ENCODE data around the gene ELMO1.

ELMO1 gene

DNA sequence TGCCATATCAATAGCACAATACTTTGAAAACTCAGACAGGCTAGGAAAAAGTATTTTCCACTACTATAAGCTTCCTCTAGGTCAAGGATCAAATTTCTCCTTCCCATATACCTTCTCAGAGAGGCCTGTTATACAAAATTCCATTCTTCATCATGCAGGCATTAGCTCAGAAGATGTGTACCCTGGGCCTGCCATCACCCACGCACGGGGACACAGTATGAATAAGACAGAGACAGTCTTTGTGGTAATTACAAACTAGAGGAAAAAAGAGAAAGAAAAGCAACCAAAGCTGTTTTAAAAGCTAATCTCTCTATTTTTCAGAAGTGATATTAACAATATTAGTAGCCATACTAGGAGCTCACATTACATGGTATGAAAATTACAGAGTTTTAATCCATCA, 487.6 kb downstream of the ELMO1 start:
- H3K4me3 Mint-ChIP-seq = no peak overlapping the region
- H3K4me1 Mint-ChIP-seq (ENCODE audit: low read depth) = peaks cover 18% of the 10 kb centered on the region
- intact Hi-C loops (cut with micrococcal nuclease) = no loop called here
- no peak overlapping the region for H3K27ac Mint-ChIP-seq
- peaks cover 11% of the 10 kb centered on the region for H3K36me3 Mint-ChIP-seq (ENCODE audit: low read depth)
- H3K27me3 Mint-ChIP-seq = no peaks in the 10 kb centered on the region
- H3K9me3 Mint-ChIP-seq = no peaks in the 10 kb centered on the region

DNA sequence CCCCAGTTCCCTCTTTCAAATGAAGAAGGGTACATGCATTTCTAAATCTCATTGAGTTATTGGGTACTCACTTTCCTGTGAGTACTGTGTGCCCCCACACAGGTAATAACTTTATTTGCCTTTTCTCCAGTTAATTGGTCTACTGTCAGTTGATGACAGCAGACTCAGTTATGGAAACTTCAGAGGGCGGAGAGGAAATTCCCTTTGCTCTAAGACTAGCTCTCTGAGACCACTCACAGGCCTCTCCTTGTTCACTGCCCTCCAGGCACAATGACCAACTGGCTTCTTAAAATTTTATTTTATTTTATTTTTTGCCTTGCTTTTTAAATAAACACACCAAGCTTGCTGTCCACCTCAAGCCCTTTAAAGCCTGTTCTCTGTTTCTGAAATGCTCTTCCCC, 488.6 kb downstream of the ELMO1 start:
- Mint-ChIP-seq H3K36me3 (ENCODE audit: low read depth) (peaks cover 11% of the 10 kb centered on the region), H3K4me1 (ENCODE audit: low read depth) (peaks cover 26% of the 10 kb centered on the region), H3K27me3 (no peaks in the 10 kb centered on the region), H3K9me3 (no peaks in the 10 kb centered on the region), H3K27ac (no peak overlapping the region), H3K4me3 (no peak overlapping the region)
- intact Hi-C loops (cut with micrococcal nuclease) = no loop called here

DNA sequence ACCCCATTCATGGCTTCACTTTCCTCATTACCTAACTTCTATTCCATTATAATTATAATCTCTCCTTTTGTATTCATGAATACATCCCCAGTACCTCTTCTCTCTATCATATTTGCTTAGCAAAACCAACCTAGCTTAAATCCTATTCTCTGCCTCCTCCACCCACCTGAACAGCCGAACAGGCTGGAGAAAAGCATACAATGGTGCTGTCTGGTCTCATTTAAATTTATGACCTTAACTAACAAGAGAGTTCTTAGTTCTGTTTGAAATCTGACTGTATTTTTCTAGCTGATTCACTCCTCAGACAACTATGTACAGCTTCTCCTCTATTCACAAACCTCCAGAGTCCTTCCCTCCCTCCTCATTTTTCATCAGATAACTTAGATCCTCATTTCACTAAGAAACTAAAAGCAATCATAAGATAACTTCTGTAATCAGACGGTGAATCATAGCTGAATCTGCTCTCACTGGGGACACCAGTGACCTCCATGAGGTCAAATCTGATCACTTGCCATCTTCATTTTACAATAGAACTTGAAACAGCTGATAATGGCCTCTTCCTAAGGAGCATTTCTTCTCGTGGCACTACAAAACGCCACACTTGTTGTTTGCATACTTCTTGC, 490.4 kb downstream of the ELMO1 start:
- Mint-ChIP-seq H3K27me3 (no peaks in the 10 kb centered on the region), H3K36me3 (ENCODE audit: low read depth) (peaks cover 11% of the 10 kb centered on the region), H3K9me3 (no peaks in the 10 kb centered on the region), H3K4me1 (ENCODE audit: low read depth) (peaks cover 29% of the 10 kb centered on the region), H3K27ac (no peak overlapping the region), H3K4me3 (no peak overlapping the region)
- intact Hi-C loops (cut with micrococcal nuclease) = no loop called here

DNA sequence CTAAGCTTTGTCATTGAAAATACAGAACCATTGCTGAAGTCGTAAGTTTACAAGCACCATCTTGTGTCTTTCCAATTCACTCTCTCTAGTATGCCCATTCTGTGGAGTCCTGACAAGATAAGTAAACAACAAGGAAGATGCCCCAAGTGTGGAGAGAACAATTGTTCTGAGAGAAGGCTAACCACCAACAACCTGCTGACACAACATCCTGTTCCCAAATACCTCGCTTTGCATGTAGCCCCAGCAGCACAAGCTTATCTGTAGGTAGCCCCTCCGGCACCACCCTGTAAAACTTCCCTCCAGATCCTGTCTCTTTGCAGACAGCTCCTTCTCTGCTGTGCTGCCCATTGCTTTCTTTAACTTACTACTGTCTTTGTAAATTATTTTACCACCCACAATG, 491.0 kb downstream of the ELMO1 start:
- H3K4me3 Mint-ChIP-seq = no peak overlapping the region
- peaks cover 30% of the 10 kb centered on the region for H3K4me1 Mint-ChIP-seq (ENCODE audit: low read depth)
- H3K36me3 Mint-ChIP-seq (ENCODE audit: low read depth) = peaks cover 8% of the 10 kb centered on the region
- no peaks in the 10 kb centered on the region for H3K9me3 Mint-ChIP-seq
- H3K27ac Mint-ChIP-seq = no peak overlapping the region
- intact Hi-C loops (cut with micrococcal nuclease) = no loop called here
- no peaks in the 10 kb centered on the region for H3K27me3 Mint-ChIP-seq

DNA sequence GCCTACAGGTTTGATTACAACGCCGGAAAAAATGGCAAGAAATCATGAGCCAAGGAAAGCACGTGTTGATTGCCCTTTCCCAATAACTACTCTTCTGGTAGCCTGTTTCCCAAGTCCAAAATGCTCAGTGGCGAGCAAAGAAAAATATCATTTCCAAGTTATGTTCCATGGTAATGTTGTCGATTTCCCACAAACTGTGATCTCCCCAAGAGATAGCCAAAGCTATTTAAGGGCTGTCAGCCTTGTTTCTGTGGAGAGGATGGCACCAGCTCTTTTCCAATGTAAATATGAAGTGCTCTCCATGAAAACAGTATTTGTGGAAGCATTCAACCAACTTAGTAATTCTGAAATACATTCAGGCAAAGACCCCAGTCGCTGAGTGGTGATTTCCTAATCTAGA, 491.9 kb downstream of the ELMO1 start:
- intact Hi-C loops (cut with micrococcal nuclease) = no loop called here
- Mint-ChIP-seq H3K27ac (no peak overlapping the region), H3K9me3 (no peaks in the 10 kb centered on the region), H3K4me1 (ENCODE audit: low read depth) (peaks cover 33% of the 10 kb centered on the region), H3K36me3 (ENCODE audit: low read depth) (peaks cover 6% of the 10 kb centered on the region), H3K27me3 (no peaks in the 10 kb centered on the region), H3K4me3 (no peak overlapping the region)

DNA sequence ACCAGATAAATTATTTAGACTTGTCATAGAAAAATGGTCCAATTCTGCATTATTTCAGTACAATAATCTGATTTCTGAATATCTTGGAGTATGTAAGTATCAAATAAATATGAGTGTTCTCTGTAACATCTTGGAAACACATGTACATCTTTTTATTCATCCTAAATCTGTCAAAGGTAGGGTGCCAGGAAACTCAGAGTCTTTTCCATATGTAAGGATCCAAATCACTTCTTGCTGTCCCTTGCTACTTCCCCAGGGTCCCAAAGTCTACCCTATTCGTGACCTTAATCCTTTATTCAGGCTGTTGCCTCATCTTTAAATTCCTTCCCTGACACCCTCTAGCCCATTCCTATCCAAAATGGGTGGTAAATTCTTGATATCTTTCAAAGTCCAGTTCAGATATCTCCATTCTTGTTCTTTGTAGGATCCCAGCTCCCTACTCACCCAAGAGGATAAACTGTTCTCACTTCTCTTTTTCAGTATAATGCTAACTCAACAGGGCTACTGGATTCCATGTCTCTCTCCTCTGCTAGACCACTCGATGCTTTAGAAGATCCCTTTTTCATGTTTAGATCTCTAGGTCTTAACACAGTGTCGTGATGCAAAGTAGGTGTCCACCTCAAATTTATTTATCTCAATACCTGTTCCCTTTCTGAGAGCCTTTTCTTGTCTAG, 493.1 kb downstream of the ELMO1 start:
- H3K36me3 Mint-ChIP-seq (ENCODE audit: low read depth) = peaks cover 17% of the 10 kb centered on the region
- peak overlapping the region; percentile 8 for H3K27ac Mint-ChIP-seq
- H3K9me3 Mint-ChIP-seq = no peaks in the 10 kb centered on the region
- peaks cover 46% of the 10 kb centered on the region for H3K4me1 Mint-ChIP-seq (ENCODE audit: low read depth)
- intact Hi-C loops (cut with micrococcal nuclease) = no loop called here
- H3K4me3 Mint-ChIP-seq = no peak overlapping the region
- no peaks in the 10 kb centered on the region for H3K27me3 Mint-ChIP-seq

DNA sequence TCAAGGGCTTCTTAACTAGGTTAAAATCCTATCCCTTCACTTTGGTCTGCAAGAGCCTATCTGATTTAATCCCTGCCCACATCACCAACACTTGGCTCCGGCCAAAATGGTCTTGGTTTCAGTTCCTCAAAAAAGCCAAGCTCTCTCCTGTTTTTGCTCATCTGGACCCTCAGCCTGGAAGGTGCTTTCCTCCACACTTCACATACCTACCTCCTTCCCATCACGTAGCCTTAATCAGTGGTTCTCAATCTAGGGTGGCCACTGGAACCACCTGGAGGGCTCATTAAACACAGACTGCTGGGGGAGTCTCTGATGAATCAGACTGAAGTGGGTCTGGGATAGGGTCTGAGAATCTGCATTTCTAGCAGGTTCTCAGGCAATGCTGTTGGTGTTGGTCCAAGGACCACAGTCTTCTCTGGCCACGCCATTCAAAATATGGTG, 497.4 kb downstream of the ELMO1 start:
- Mint-ChIP-seq H3K4me1 (ENCODE audit: low read depth) (peaks cover 86% of the 10 kb centered on the region), H3K27me3 (peaks cover 4% of the 10 kb centered on the region), H3K4me3 (peak overlapping the region; percentile 11), H3K36me3 (ENCODE audit: low read depth) (peaks cover 44% of the 10 kb centered on the region), H3K27ac (peak overlapping the region; percentile 72), H3K9me3 (no peaks in the 10 kb centered on the region)
- intact Hi-C loops (cut with micrococcal nuclease) = no loop called here

DNA sequence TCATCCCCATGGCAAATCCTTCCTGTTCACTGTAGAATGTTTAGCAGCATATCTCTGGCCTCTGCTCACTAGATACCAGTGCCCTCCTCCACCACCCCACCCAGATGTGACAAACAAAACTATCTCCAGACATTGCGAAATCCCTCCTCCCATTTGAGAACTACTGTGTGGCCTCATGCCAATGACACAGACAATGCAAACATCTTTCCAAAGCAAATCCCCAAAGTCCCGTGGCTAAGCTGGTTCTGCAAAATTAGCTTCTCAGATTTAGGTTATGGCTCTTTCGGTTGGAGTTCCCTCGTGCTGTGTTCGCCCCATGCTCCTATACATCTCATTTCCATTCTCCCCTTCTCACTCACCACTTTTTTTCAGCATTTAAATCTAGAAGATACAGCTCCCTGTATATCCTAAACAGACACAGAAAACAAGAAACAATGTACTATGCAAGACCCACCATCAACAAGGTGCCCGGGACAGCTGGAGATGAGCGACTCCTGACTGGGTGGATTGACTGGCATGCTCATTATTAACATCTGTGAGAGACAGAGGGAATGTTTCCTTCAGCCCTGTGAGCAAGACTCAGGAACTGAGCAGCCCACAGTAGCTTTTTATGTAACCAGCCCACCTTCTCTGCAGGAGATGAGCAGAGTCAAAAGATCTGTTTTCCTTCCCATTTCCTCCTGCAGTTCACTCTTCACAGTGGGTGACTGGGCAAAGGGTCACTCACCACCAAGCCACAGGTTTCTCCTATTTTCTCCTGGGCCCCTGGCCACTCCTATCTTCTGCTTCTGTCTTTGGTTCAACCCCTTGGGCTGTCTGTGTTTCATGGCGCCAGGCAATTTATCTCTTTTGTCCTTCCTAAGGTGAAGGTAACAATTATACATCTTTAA, 498.7 kb downstream of the ELMO1 start:
- no peaks in the 10 kb centered on the region for H3K9me3 Mint-ChIP-seq
- H3K4me1 Mint-ChIP-seq (ENCODE audit: low read depth) = peaks cover 83% of the 10 kb centered on the region
- peak overlapping the region; percentile 72 for H3K27ac Mint-ChIP-seq
- intact Hi-C loops (cut with micrococcal nuclease) = no loop called here
- peaks cover 44% of the 10 kb centered on the region for H3K36me3 Mint-ChIP-seq (ENCODE audit: low read depth)
- peaks cover 6% of the 10 kb centered on the region for H3K27me3 Mint-ChIP-seq
- H3K4me3 Mint-ChIP-seq = peak overlapping the region; percentile 30

DNA sequence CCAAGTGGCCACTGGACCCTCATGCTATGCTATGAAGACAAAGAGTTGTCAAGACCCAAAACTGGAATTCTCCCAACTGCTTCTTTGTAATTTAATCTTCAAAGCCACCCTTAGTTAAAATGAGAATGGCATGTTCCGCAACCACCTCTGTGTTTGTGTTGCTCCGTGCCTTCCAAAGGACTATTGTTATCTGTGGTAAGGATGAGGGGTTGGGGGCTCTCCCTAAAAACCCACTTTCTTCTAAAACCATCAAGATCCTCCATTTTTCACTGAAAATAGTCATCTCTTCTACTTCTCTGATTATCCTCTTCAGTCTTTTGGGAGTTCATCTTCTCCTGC, 502.3 kb downstream of the ELMO1 start:
- Mint-ChIP-seq H3K9me3 (peaks cover 19% of the 10 kb centered on the region), H3K27ac (no peak overlapping the region), H3K4me3 (no peak overlapping the region), H3K4me1 (ENCODE audit: low read depth) (peaks cover 89% of the 10 kb centered on the region), H3K27me3 (peaks cover 6% of the 10 kb centered on the region), H3K36me3 (ENCODE audit: low read depth) (peaks cover 55% of the 10 kb centered on the region)
- intact Hi-C loops (cut with micrococcal nuclease) = no loop called here

DNA sequence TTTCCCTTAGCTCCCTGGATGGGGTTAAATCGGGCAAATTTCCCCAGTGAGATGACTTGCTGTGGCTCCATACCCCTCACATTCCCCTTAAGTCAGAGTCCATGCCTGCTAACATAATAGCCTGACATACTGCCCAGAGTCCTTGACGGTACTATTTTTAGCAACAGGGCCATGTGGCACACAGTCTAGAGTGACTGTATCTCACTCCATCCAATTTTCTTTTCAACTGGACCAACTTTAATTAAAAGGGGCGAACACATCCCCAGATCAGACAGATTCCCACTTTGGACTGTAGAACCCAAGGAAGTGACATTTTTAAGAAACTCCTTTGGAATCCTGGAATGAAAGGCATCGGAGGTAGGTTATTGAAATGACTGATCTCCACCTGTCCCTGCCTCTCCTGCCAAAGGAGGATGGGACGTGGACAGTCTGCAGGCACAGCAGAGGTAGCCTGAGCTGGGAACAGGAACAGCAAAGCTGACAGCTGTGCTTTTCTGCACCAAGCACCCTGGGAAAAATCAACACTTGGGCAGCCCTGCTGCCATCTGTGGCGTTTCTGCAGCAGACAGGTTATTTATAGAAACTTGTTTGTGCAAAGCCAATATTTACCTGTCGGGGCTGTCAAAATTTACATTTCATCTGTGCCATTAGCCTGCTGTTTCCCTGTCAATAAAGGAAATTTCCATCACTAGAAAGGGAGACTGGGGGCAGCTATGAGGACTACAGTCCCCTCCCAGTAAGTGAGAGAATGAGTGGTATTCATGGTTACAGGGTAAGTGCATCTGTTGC, 502.9 kb downstream of the ELMO1 start:
- H3K27me3 Mint-ChIP-seq = peaks cover 6% of the 10 kb centered on the region
- no peak overlapping the region for H3K27ac Mint-ChIP-seq
- no peak overlapping the region for H3K4me3 Mint-ChIP-seq
- H3K4me1 Mint-ChIP-seq (ENCODE audit: low read depth) = peaks cover 83% of the 10 kb centered on the region
- H3K36me3 Mint-ChIP-seq (ENCODE audit: low read depth) = peaks cover 55% of the 10 kb centered on the region
- H3K9me3 Mint-ChIP-seq = peaks cover 24% of the 10 kb centered on the region
- intact Hi-C loops (cut with micrococcal nuclease) = no loop called here

DNA sequence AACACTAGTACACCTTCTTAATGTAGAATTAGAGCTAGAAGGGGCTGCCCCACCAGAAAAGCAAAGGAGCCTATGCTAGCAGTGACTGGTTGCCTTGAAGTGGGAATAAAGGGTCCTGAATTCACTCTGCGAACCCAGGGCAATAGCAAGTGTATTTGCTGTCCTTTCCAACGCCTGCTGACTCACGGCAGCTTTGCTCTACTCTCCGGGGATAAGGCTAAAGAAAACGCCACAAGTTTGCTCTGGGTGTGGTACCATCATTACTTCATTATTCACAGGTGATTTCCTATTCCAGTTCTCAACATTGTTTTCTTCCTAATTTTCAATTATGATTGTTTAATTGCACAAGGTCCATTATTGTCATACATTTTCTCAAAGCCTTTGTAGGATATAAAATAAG, 503.8 kb downstream of the ELMO1 start:
- peaks cover 34% of the 10 kb centered on the region for H3K9me3 Mint-ChIP-seq
- H3K27ac Mint-ChIP-seq = no peak overlapping the region
- H3K4me1 Mint-ChIP-seq (ENCODE audit: low read depth) = peaks cover 74% of the 10 kb centered on the region
- H3K36me3 Mint-ChIP-seq (ENCODE audit: low read depth) = peaks cover 63% of the 10 kb centered on the region
- peaks cover 6% of the 10 kb centered on the region for H3K27me3 Mint-ChIP-seq
- intact Hi-C loops (cut with micrococcal nuclease) = no loop called here
- no peak overlapping the region for H3K4me3 Mint-ChIP-seq

DNA sequence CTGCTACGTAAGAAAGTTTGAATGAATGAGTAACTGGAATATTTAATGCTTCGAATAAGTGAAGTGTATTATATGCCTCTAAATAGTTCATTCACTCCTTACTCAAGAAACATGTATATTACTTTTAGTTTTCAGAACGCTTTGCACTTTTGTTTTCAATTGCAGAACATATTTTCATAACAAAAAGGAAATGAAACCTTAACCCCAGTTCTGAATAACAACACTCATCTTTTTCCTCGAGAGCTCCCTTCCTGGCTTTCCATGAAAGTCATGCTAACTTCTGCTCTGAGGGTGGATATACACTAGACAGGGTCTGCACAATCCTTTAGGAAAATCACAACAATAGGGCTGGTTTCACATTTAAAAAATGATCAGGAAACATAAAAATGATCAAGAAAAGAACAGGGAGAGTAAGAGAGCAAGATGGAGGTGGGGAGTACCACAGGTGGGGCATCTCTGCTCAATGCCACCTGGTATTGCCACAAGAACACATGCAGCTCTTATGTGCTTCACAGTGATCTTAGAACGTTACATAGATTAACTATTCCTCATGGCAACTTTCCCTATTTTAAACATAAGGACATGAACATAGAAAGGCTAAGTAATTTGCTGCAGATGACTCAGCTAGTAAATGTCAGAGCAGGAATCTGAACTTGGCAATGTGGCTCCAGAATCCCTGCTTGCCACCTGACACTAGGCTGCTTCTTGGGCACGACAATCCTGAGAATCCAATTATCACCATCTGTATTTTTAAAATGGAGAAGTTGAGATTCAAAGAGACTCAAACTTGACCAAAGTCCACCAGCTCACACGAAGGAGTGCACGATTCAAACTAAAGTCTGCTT, 504.9 kb downstream of the ELMO1 start:
- peaks cover 6% of the 10 kb centered on the region for H3K27me3 Mint-ChIP-seq
- H3K4me1 Mint-ChIP-seq (ENCODE audit: low read depth) = peaks cover 63% of the 10 kb centered on the region
- peaks cover 44% of the 10 kb centered on the region for H3K9me3 Mint-ChIP-seq
- intact Hi-C loops (cut with micrococcal nuclease) = no loop called here
- peaks cover 65% of the 10 kb centered on the region for H3K36me3 Mint-ChIP-seq (ENCODE audit: low read depth)
- H3K4me3 Mint-ChIP-seq = peak overlapping the region; percentile 33
- H3K27ac Mint-ChIP-seq = peak overlapping the region; percentile 82

DNA sequence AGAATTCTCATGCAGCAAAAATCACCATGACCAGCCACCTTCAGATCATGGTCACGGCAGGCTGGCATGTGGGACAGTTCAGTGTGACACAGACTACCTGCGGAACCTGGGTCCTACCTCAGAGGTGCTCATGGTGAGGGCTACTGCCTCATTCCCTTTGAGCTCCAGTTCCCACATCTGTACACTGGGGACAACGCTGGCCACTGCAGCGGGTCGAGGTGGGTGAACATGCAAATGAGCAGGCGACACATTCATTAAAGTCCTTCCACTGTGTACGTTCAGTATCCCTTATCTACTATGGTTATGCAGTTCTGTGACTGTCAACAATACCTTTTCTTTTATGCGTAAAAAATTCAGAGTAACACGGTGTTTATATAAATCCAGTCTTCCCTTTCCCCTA, 505.7 kb downstream of the ELMO1 start:
- peaks cover 56% of the 10 kb centered on the region for H3K4me1 Mint-ChIP-seq (ENCODE audit: low read depth)
- peak overlapping the region; percentile 82 for H3K27ac Mint-ChIP-seq
- H3K27me3 Mint-ChIP-seq = peaks cover 6% of the 10 kb centered on the region
- intact Hi-C loops (cut with micrococcal nuclease) = no loop called here
- H3K9me3 Mint-ChIP-seq = peaks cover 53% of the 10 kb centered on the region
- peaks cover 69% of the 10 kb centered on the region for H3K36me3 Mint-ChIP-seq (ENCODE audit: low read depth)
- H3K4me3 Mint-ChIP-seq = peak overlapping the region; percentile 30
